GM12878 (cell line): ENCODE data around the gene CCSER2. TPM values are rescaled to one million over a fixed set of nuclear protein-coding genes. Genes with fewer than 3 reads are reported as not detected.

ENCODE experiments used
- ATAC-seq: fragments of 200-7000 bp; cut with Tn5 transposase; 3 replicates; pipeline ENCODE4 v1.9.1; 2020; ENCODE audit warnings: mild to moderate bottlenecking, moderate library complexity
- BruUV-seq: library from RNA; stranded (reverse); fragments of 400-500 nt; replicated peaks from 2 replicates; lab custom pipeline; 2021; lab: Mats Ljungman, UMichigan
- CTCF ChIA-PET: fragments of 300-600 bp; sonication (Branson Sonifier 250); formaldehyde crosslinking; extraction: SDS; loops from one replicate; lab custom pipeline; 2021; ENCODE audit warnings: inconsistent platforms; lab: Yijun Ruan, JAX
- POLR2A ChIA-PET: fragments of 350-600 bp; formaldehyde crosslinking; extraction: SDS; loops from one replicate; lab custom pipeline; 2021; ENCODE audit warnings: inconsistent platforms; lab: Charles Lee
- RAD21 ChIA-PET: fragments of 300-600 bp; sonication (Branson Sonifier 250); formaldehyde crosslinking; loops from one replicate; lab custom pipeline; 2023; ENCODE audit warnings: antibody characterized with exemption; ENCODE audit not compliant: unreplicated experiment; lab: Charles Lee
- SMC1A ChIA-PET: fragments of 300-600 bp; sonication (Branson Sonifier 250); formaldehyde crosslinking; loops from one replicate; lab custom pipeline; 2023; ENCODE audit not compliant: unreplicated experiment, uncharacterized antibody; lab: Charles Lee
- DNase-seq: peaks from one replicate; pipeline ENCODE4 v3.0.0-alpha.2; 2011; ENCODE audit warnings: low read depth, low spot score
- FAIRE-seq: peaks from 3 replicates; lab custom pipeline; 2011; peaks lifted over from hg19 to GRCh38; lab: Jason Lieb, UNC
- H2AFZ ChIP-seq: 2 replicates; pipeline ENCODE4 v1.6.0; 2011; ENCODE audit warnings: low read depth, low read length, control low read depth; ENCODE audit not compliant: control insufficient read depth
- H3K27ac ChIP-seq: 2 replicates; pipeline ENCODE4 v1.5.1; 2011; ENCODE audit warnings: control low read depth; ENCODE audit not compliant: control insufficient read depth, insufficient read depth
- H3K27me3 ChIP-seq, 2 experiments: replicated peaks in 1 of 2; 2 replicates each; pipeline versions ENCODE4 v1.6.0 to v1.6.1; 2011; ENCODE audit warnings: low read length in 1 of 2; ENCODE audit not compliant: control insufficient read depth in 2 of 2, insufficient read depth in 2 of 2
- H3K36me3 ChIP-seq, 2 experiments: 2 replicates each; pipeline ENCODE4 v1.5.1; 2011; ENCODE audit warnings: low read length in 1 of 2; ENCODE audit not compliant: control insufficient read depth in 2 of 2, insufficient read depth in 2 of 2
- H3K4me1 ChIP-seq: 2 replicates; pipeline ENCODE4 v1.6.1; 2011; ENCODE audit warnings: mild to moderate bottlenecking, low read length, moderate library complexity, mixed read lengths; ENCODE audit not compliant: control insufficient read depth, insufficient read depth
- H3K4me2 ChIP-seq: 2 replicates; pipeline ENCODE4 v1.6.0; 2011; ENCODE audit warnings: control low read depth; ENCODE audit not compliant: control insufficient read depth, insufficient read depth
- H3K4me3 ChIP-seq: fragments of 200-600 bp; sonication (generic); 2 replicates; pipeline ENCODE4 v1.5.1; 2016
- H3K79me2 ChIP-seq: 2 replicates; pipeline ENCODE4 v1.6.0; 2011; ENCODE audit warnings: low read length; ENCODE audit not compliant: control insufficient read depth, insufficient read depth
- H3K9ac ChIP-seq: 2 replicates; pipeline ENCODE4 v1.8.0; 2011; ENCODE audit warnings: low read length, control low read depth, mixed read lengths; ENCODE audit not compliant: control insufficient read depth, insufficient read depth
- H3K9me3 ChIP-seq: replicated peaks from 3 replicates; pipeline ENCODE4 v1.5.1; 2011; ENCODE audit warnings: mild to moderate bottlenecking, low read length; ENCODE audit not compliant: control insufficient read depth, insufficient read depth
- H4K20me1 ChIP-seq: 2 replicates; pipeline ENCODE4 v1.6.0; 2011; ENCODE audit not compliant: control insufficient read depth, insufficient read depth
- FOXM1 ChIP-seq: IDR thresholded peaks from 2 replicates; pipeline ENCODE4 v1.6.1; 2012; ENCODE audit warnings: low read depth, mild to moderate bottlenecking, inconsistent platforms, low read length, moderate library complexity
- NFIC ChIP-seq: IDR thresholded peaks from 2 replicates; pipeline ENCODE4 v1.6.1; 2012; ENCODE audit warnings: low read depth, mild to moderate bottlenecking, inconsistent platforms, low read length, moderate library complexity
- RAD21 ChIP-seq: IDR thresholded peaks from 2 replicates; pipeline ENCODE4 v1.6.1; 2011; ENCODE audit warnings: mild to moderate bottlenecking, low read depth, low read length, moderate library complexity; ENCODE audit not compliant: insufficient read depth
- RUNX3 ChIP-seq: IDR thresholded peaks from 2 replicates; pipeline ENCODE4 v1.6.1; 2012; ENCODE audit warnings: low read length, inconsistent platforms
- SMC3 ChIP-seq: IDR thresholded peaks from 2 replicates; pipeline ENCODE4 v1.6.1; 2011; ENCODE audit warnings: low read length, improper control_type of control experiment, borderline replicate concordance
- ZNF24 ChIP-seq: fragments of 450-650 bp; IDR thresholded peaks from 2 replicates; pipeline ENCODE4 v1.6.1; 2017; ENCODE audit warnings: antibody characterized with exemption, mild to moderate bottlenecking
- in situ Hi-C: fragments of 300-500 bp; cut with MboI; formaldehyde crosslinking; loops from 9 replicates; pipeline ENCODE4 v1.14.3; 2018; ENCODE audit warnings: mixed read lengths
- intact Hi-C: fragments of 100-400 bp; cut with micrococcal nuclease; formaldehyde crosslinking; loops from one replicate; pipeline ENCODE4 v1.14.2; 2022; ENCODE audit not compliant: unreplicated experiment
- polyA plus RNA-seq, 11 experiments: library from polyadenylated mRNA; depleted of rRNA in 4 of 11; unstranded in 6 of 11; stranded (reverse) in 5 of 11; fragments of >200 nt; fragmentation: Nextera tagmentation in 4 of 11; fragmentation: Illumina TruSeq in 1 of 11; extraction: Ambion mirVana in 4 of 11; extraction: Trizol in 1 of 11; gene quantifications; 1 replicate in 1 of 11; 2 replicates in 10 of 11; pipeline versions ENCODE4 v1.2.1 to v1.2.3, GENCODE V29; 2011 to 2016; ENCODE audit warnings: inconsistent platforms in 2 of 11, missing spikeins in 2 of 11, low read depth in 1 of 11
- total RNA-seq, 4 experiments: library from RNA; depleted of rRNA in 3 of 4; stranded (reverse); fragments of >200 nt in 3 of 4; fragmentation: Illumina TruSeq in 1 of 4; extraction: Trizol in 1 of 4; gene quantifications; 2 replicates each; pipeline versions ENCODE4 v1.2.1 to v1.2.3, GENCODE V29; 2013 to 2021
- TF ChIP-seq, protein P1 (sequence below), 3 experiments: IDR thresholded peaks in 2 of 3; conservative IDR thresholded peaks in 1 of 3; 2 replicates each; pipeline ENCODE4 v1.5.1; 2011; ENCODE audit warnings: low read depth in 3 of 3, low read length in 3 of 3, mild to moderate bottlenecking in 3 of 3, control low read depth in 2 of 3, moderate library complexity in 2 of 3, inconsistent platforms in 1 of 3, mixed read lengths in 1 of 3; ENCODE audit not compliant: control insufficient read depth in 2 of 3, insufficient read depth in 1 of 3; ENCODE audit errors: extremely low read depth in 1 of 3

Gene CCSER2
- total and polyA plus RNA-seq, 10 of the 15 experiments (the other 5 are each of a cell fraction or from before 2014, with no cell fraction given): 4.7 to 18.8 (median 13.2) TPM

- Histone ChIP-seq H3K27me3 (no peaks in the 10 kb centered on the region), H3K9ac (no peak overlapping the region), H2AFZ (no peak overlapping the region), H3K4me1 (no peaks in the 10 kb centered on the region), H3K36me3 (no peaks in the 10 kb centered on the region), H4K20me1 (no peaks in the 10 kb centered on the region), H3K4me2 (no peak overlapping the region), H3K79me2 (no peaks in the 10 kb centered on the region), H3K27ac (no peak overlapping the region), H3K4me3 (no peak overlapping the region), H3K9me3 (no peaks in the 10 kb centered on the region)
- TF ChIP-seq RAD21 (peak; percentile 77), RUNX3 (peak; percentile 30; the same call in 1 of the 2 replicates), ZNF24 (peak; percentile 66), SMC3 (peak; percentile 66; the same call in 1 of the 2 replicates), NFIC (no peak), FOXM1 (no peak)
- TF ChIP-seq, protein P1, sequence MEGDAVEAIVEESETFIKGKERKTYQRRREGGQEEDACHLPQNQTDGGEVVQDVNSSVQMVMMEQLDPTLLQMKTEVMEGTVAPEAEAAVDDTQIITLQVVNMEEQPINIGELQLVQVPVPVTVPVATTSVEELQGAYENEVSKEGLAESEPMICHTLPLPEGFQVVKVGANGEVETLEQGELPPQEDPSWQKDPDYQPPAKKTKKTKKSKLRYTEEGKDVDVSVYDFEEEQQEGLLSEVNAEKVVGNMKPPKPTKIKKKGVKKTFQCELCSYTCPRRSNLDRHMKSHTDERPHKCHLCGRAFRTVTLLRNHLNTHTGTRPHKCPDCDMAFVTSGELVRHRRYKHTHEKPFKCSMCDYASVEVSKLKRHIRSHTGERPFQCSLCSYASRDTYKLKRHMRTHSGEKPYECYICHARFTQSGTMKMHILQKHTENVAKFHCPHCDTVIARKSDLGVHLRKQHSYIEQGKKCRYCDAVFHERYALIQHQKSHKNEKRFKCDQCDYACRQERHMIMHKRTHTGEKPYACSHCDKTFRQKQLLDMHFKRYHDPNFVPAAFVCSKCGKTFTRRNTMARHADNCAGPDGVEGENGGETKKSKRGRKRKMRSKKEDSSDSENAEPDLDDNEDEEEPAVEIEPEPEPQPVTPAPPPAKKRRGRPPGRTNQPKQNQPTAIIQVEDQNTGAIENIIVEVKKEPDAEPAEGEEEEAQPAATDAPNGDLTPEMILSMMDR (IDR thresholded peaks at IDR 0.05 in 2 of 3, conservative IDR thresholded peaks at IDR 0.05 in 1 of 3; ENCODE audit: control insufficient read depth in 2 of 3, extremely low read depth in 1 of 3, insufficient read depth in 1 of 3, low read depth in 3 of 3, low read length in 3 of 3): peak; percentile 58 to 69 (median 60)
- ChIA-PET CTCF (interaction anchor here (0.6 to 8.8 kb wide), 11 partner anchors 10 to 162 kb away, joined by 3 to 129 read pairs (median 6); no protein-coding TSS in a partner anchor), POLR2A (no interaction called here), SMC1A (interaction anchor here (0.6 to 5.4 kb wide), 6 partner anchors 14 to 165 kb away, joined by 3 to 28 read pairs (median 4); no protein-coding TSS in a partner anchor), RAD21 (interaction anchor here (0.6 to 2.7 kb wide), 4 partner anchors 11 to 165 kb away, joined by 3 to 9 read pairs (median 6); no protein-coding TSS in a partner anchor)
- intact Hi-C loops (loop anchor here (1.0 to 5.0 kb wide), 3 partner anchors 52 to 162 kb away; no protein-coding TSS in a partner anchor), in situ Hi-C loops (no loop called here)
- FAIRE-seq: peak; percentile 89
- no TSS peak for BruUV-seq
- peak; percentile 78 for ATAC-seq
- peak; percentile 34 for DNase-seq
Observed at GRCh38 chr10:84375011-84375410, 46.6 kb downstream of the CCSER2 start.
